Fibroblast of skin of back (primary cell): ENCODE results near the gene NFE2L1. TPM values are rescaled to one million over a fixed set of nuclear protein-coding genes. Genes with fewer than 3 reads are reported as not detected.
A peak's percentile ranks its signal among the peaks of the same experiment; 100 is the strongest.
"Not testable (repeated sequence)": the region's sequence is repeated elsewhere in the genome, so short reads cannot be mapped to it uniquely, and the experiment has no call there.

Experiments used
- DNase-seq: peaks from one replicate; pipeline ENCODE4 v3.0.0-alpha.2; 2013
- polyA plus RNA-seq, 2 experiments: library from polyadenylated mRNA; unstranded; fragments of 120-200 nt; gene quantifications; one replicate each; pipeline ENCODE4 v1.2.1, GENCODE V29; 2013; ENCODE audit not compliant: insufficient read length in 2 of 2

The NFE2L1 gene, protein sequence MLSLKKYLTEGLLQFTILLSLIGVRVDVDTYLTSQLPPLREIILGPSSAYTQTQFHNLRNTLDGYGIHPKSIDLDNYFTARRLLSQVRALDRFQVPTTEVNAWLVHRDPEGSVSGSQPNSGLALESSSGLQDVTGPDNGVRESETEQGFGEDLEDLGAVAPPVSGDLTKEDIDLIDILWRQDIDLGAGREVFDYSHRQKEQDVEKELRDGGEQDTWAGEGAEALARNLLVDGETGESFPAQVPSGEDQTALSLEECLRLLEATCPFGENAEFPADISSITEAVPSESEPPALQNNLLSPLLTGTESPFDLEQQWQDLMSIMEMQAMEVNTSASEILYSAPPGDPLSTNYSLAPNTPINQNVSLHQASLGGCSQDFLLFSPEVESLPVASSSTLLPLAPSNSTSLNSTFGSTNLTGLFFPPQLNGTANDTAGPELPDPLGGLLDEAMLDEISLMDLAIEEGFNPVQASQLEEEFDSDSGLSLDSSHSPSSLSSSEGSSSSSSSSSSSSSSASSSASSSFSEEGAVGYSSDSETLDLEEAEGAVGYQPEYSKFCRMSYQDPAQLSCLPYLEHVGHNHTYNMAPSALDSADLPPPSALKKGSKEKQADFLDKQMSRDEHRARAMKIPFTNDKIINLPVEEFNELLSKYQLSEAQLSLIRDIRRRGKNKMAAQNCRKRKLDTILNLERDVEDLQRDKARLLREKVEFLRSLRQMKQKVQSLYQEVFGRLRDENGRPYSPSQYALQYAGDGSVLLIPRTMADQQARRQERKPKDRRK
- 201 TPM for polyA plus RNA-seq (2013, experiment 1 of 2; ENCODE audit: insufficient read length)
- 170 TPM for polyA plus RNA-seq (2013, experiment 2 of 2; ENCODE audit: insufficient read length)

DNA sequence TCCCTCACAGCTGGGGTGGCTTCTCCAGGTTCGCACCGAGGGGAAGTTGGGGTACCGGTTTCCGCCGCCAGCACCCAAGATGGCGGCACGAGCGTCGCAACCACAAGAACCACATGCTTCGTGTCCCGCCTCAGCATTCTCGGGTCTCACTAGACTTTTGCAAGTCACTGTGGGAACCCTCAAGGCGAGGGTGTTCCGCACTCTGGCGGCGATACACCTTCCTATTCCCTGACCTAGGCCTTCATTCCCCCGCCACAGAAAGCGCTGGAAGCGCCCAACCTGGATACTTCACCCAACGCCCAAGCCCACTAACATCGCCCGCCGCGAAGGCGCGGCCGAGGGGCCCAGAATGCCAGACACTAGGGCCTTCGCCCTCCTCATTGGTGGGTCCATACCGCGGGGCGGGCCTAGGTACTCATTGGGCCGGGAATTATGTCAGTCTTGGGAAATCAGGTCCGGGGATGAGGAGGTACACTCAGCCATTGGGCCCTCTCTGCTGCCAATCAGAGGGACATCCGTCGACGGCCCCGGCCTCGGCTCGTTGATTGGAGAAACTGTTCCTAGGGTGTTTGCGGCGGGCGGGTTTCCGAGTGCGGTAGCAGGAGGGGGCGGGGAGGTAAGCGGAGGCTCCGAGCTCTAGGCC lies at the start of gene NFE2L1:
NFE2L1 (plus strand) TSS at position 619 of the 643 bp plus-strand sequence. CDS start 2,760 bp downstream, outside the sequence.
- peak; percentile 100 for DNase-seq

DNA sequence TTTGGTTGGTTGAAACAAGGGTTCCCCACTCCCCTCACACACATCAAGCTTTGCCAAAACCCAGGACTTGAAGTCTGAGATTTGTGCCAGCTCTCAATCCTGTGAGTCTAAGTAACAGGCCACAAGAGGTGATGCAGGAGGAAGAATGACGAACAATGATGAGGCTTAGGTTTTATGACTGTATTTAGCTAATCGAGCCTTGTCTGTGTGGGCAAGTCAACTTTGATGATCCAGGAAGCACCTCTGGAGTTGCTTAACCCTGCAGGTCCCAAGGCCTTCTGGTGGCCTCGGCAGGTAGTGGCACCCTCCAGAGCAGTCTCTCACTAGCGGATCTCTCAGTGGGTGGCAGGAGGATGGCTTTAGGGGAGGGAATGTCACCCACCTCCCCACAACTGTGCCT lies 48.6 kb upstream of the NFE2L1 start:
- DNase-seq, result no peak

DNA sequence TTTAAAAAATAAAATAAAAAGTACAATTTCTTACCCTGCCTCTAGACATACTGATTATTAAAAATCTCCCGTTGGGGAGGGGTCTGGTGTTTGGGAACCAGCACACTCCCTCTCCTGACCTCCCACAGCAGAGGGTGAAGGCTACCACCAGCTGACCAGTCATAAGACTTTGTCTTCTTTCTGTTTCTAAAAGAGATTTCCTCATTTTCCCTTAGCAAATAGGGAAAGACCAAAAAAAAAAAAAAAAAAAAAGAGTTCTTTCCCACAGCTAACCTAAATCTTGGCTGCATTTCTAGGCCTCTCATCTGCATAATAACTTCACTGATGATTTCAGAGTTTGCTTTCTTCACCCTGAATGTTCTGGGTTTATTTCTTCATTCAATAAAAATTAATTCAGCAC lies 47.0 kb upstream of the NFE2L1 start:
- DNase-seq, result no peak

DNA sequence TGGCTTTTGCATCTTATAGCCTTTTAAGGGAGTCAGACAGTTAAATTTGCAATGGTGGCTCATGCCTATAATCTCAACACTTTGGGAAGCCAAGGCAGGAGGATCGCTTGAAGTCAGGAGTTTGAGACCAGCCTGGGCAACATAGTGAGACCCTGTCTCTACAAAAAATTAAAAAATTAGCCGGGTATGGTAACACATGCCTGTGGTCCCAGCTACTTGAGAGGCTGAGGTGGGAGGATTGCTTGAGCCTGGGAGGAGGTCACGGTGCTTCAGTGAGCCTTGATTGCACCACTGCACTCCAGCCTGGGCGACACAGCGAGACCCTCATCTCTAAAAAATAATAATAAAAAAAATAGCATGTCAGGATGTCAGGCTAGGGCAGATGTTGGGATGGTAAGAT lies 46.5 kb upstream of the NFE2L1 start:
- not testable (repeated sequence) for DNase-seq

DNA sequence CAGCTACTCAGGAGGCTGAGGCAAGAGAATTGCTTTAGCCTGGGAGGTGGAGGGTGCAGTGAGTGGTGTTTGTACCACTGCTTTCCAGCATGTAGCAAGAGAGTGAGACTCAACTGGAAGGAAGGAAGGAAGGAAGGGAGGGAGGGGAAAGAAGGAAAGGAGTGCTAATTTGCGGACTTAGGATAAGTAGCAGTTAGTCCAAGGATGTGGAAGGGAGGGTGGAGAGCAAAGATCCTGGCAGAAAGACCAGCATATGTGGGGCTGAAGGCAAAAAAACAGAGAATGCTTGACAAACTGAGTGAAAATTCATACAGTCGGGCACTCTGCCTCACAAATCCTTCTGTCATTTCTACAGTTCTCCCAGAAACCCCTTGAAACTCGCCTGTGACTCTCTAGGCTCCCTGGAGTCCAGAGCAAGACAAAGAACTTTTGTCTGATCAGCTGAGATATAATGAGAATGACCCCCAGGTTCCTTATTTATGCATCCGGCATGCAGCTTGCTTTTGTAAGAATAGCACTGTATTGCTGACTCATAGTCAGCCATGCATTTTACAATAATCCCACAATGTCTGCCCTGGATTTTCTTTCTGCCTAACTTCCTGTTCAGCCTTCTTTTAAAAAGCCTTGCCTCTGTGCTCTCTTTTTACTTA lies 45.8 kb upstream of the NFE2L1 start:
- peak; percentile 84 for DNase-seq

DNA sequence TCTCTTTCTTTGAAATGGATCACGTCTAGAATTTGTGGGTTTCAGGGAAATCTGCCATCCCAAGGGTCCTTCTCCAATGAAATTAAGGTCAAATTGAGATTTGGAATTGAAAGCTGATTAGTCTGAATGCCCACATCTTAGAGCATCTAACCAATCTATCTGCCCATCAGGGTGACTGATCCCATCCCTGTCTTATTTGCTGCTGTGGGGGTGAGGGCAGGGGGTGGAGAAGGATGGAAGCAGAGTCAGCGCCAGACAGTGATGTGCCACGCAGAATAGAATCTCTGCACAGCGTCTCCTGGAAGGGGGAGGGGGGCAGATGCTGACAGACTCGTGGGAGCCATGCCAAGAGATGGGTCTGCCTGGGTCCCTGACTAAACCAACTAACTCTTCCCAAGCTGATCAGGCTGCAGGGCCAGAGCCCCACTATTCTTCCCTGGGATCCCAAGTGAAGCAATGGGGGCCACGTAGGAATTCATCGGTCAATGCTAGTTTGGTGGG lies 45.2 kb upstream of the NFE2L1 start:
- peak; percentile 67 for DNase-seq

DNA sequence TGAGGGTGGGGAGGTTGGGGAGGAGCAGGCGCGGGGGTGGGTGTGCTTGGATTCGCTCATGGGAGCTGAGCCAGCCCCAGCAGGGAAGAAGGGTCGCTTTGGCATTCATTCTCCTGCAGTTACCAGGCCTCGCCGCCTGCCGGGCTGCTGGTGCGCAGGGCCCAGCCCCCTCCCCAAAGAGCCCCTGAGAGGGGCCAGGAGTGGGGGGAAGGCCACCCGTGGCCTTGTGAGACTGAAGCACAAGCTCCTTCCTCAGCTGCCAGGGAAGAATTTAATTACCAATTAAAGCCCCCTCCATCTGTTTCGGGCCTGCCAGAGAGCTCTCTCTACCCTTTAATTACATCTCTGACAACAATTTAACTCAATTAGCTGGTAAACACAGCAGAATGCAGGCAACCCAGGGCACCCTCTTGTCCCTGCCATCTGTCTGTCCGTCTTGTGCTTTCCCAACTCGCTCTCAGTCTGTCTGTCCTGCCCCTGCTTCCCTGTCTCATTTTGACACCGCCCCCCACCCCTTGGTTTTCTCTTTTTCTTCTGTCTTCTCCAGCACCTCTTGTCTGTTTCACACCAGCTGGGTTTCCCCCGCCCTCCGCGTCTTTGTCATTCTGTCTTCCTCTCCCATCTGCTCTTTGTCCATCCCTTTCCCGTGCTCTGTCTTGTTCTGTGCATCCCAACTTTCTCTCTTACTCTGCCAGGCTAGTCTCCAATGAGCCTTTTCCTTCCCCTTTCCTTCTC lies 44.6 kb upstream of the NFE2L1 start:
- no peak for DNase-seq

DNA sequence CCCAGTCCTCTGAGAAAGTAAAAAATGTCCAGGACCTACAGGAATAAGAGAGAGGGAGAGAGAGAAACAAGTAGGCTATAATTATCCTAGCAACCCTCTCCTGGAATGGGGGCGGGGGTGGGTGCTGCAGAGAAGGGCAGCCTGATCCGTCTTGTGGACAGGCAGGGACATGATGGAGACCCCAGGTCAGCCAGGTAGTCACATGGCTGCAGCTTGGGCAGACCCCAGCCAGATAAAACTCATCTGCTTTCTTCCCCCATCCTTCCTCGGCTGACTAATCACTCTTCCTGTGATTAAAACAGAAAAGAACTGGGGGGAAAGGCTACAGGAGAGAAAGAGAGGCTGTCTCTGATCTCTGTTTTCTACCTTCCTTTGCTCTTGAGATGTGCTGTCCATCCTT lies 43.2 kb upstream of the NFE2L1 start:
- no peak for DNase-seq

DNA sequence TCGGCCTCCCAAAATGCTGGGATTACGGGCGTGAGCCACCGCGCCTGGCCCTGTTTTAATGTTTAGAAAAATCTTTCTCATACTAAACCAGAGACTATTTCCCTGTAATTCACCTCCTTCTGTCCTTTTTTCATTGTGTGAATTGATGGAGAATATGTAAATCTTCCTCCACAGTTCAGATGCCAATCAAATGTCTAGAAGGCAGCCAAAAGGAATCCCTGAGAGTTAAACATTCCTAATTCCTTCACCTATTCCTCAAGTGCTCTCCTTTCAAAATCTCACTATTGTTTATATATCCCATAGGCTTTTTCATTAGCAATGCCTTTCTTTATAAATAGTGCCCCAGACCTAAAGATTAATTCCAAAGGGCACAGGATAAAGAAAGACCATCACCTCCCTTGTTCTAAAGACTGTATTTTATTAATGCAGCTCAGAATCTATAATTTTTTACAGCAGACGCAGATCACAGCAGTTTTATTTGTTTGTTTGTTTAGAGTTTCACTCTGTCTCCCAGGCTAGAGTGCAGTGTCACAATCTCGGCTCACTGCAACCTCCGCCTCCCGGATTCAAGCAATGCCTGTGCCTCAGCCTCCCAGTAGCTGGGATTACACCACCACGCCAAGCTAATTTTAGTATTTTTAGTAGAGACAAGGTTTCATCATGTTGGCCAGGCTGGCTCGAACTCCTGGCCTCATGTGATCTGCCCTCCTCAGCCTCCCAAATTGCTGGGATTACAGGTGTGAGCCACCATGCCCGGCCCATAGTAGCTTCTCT lies 41.0 kb upstream of the NFE2L1 start:
- no peak for DNase-seq

DNA sequence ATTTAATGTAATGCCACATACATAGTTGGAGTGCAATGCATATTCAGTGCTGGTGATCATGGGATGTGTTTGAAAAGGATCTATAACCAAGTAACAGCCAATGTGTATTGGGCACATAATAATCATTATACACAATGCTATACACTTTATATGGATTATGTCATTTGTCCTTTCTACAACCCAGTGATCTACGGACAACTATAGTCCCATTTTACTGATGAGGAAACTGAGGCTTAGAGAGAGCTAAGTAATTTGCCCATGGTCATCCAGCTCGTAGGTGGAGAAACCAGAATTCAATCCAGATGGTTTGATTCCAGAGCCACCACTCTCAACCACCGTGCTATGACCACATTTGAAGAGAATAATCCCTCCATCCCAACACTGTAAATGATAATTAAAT lies 38.0 kb upstream of the NFE2L1 start:
- no peak for DNase-seq

DNA sequence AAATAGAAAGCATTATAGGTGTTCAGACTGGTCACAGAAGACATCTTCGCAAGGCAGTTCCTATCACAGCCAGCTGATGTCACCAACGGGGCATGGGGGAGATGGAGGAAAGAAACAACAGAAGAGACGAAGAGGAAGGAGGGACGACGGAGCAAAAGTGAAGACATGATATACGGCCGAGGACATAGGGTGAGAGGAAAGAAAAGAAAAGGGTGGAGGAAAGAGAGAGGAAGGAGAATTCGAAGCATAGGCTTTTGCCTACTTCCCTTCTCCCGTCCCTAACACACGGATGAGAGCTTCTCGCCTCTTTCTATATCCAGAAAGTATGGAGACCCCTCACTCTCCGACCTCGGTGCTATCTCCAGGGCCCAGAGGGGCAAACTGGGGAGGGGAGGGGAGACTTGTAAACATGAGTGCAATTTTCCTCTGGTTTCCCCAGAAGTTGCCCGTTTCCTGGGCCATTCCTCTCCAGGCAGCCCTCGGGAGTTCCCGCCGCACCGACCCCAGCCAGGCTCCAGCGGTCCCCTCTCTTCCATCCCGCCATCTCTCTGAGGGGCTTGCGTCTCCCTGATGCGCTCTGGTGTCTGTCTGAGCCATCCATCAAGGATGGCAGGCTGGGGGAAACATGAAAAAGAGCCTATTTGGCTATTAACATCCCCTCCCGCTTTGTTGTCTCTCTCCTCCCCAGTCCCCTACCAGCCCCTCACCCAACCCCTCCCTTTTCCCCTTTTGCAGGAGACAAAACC lies 36.6 kb upstream of the NFE2L1 start:
- DNase-seq, result peak; percentile 61

DNA sequence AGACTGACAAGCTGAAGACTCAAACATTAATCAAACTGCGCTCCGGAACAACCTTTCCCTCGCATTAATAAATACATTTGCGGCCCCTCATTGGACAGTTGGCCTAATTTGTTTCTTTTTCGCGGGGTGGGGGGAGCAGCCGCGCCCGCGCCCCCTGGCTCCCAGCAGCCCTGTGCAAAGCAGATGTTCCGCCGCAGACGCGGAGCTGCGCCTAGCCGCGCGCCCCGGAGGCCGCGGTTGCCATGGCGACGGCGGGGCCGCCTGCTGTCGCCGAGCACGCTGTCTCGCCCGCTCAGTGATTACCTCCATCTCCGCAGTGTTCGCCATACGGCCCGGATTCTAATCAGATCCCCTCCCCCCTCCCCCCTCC lies 36.0 kb upstream of the NFE2L1 start:
- peak; percentile 33 for DNase-seq

DNA sequence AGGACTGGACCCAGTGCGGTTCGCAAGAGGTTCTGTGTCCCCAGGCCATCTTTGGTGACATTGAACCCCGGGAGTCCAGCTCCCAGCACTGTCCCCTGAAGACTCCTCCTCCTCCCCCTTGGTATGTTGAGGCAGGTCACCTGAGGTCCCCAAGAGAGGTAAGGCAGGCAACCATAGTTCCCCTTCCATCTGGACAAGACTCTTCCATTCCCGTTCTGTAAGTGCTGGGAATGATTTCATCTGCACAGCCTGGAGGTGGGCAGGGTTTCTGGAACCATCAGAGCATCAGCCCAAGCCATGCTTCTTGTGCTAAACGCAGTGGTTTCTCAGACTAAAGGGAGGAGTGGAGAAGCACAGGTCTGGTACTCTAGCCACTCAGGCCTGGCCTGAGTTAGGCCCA lies 35.5 kb upstream of the NFE2L1 start:
- no peak for DNase-seq

DNA sequence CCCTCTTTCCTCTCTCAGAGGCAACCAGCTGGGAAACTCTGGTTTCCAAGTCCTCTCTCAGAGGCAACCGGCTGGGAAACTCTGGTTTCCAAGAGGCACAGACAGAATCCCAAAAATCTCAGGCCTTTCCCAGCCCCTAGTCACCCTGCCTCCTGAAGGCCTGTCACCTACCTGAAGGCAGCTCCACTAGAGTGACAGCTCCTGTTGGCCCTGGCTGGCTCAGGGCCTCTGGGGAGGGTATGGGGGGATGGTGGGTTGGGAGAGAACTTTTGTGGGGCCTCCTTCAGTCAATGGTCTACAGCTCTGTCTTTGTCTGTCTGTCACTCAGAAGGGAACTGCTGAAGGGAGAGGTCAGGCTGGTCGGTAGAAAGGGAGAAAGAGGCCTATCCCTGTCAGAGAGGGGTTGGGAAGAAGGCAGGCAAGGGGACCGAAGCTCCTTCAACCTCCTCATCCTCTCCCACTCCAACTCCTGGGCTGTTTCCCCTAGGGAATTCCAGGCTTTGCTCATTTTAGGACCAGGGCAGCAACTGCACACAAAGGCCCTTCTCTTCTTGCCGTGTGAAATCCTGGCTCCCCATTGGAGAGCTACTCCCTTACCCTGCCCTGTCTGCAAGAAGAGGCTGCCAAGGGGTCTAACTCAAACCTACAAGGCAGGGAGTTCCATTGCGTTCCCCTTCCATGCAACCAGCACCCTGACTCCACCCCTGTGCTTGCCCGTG lies 34.1 kb upstream of the NFE2L1 start:
- no peak for DNase-seq

DNA sequence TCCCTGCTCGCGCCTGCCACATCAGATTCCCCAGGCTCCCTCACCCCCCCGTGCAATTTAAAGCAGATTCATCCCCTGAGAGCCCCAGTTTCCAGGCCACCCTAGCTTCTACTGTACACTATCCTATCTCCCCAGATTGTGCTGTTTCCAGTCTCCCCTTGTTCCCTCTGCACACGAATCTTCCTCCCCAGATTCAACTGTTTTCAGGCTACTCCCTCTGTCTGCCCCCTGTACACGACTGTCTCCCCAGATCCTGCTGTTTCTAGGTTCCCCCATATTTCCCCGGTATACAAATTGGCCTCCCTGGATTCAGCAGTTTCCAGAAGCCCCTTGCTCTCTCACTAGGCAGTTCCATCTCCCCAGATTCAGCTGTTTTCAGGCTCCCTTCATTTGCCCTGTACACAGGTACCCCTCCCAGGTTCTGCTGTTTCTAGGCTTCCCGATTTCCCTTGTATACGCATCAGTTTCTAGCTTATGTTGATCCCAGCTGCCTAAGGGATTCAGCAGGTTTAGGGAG lies 33.5 kb upstream of the NFE2L1 start:
- no peak for DNase-seq

DNA sequence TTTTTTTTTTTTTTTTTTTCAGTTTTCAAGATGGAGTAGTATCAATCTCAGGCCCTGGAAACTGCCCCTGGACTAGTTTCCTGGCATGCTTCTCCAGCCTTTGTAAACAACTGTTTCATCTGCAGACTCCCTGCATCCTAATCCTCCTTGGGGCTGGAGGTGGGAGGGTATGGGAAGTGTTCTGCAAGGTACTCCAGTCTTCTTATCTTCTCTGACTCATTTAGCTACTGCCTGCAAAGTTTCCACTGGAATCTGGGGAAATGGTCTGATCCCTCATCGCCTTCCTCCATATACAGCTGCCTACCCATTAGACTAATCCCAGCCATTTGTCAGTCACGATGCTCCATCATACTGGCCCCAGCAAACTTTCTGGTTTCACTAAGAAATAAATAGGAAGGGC lies 32.0 kb upstream of the NFE2L1 start:
- no peak for DNase-seq

DNA sequence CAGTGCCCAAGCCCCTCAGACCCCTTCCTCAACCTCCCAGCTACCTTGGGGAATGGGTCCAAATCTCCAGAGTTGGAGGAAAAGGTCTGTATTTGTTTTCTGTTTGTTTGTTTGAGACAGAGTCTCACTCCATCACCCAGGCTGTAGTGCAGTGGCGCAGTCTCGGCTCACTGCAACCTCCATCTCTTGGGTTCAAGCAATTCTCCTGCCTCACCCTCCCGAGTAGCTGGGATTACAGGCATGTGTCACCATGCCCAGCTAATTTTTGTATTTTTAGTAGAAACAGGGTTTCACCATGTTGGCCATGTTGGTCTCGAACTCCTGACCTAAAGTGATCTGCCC lies 30.4 kb upstream of the NFE2L1 start:
- DNase-seq, result not testable (repeated sequence)

DNA sequence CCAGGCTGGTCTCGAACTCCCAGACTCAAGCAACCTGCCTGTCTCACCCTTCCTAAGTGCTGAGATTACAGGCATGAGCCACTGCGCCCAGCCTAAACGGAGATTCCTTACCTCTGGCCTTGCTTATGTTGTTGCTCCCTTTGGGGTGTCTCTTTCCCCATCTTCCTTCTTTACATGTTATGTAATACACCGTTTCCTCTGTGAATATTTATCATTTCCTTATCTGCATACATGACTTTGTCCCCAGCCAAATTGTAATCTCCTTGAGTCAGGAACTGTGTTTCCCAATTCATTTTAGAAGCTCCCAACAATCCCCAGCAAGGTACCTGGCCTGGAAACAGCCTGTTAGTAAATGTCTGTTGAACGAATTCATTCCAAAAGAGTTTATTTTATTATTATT lies 26.2 kb upstream of the NFE2L1 start:
- no peak for DNase-seq

DNA sequence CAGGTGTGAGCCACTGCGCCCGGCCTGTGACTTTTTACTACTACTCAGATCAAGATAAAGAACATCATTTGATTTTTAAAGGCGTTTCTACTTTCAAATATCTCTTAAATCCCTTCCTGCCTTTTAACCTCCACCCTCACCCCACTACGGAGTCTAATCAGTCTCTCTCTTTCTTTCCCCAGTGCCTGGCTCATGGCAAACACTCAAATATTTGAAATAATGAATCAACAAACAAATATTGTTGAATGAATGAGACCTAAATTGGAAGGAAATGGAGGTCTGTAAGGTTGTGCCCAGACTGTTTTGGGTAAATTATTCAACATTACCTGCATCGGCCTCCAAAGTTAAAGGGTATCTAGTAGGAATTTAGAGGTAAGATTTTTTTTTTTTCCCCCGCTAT lies 25.3 kb upstream of the NFE2L1 start:
- no peak for DNase-seq
